Lung (tissue), 12 donors: Measurements from ENCODE around the gene CCND2. TPM values are rescaled to one million over a fixed set of nuclear protein-coding genes. Genes with fewer than 3 reads are reported as not detected.

ENCODE experiments used
- ATAC-seq: fragments of 200-7000 bp; cut with Tn5 transposase; one replicate; pipeline ENCODE4 v1.9.1; 2020; ENCODE audit warnings: moderate number of reproducible peaks; ENCODE audit not compliant: insufficient read depth, low FRiP score
- DNase-seq, 3 donors: peaks; one replicate each; pipeline ENCODE4 v3.0.0-alpha.2; 2013 to 2017
- H3K27ac ChIP-seq, 2 donors: one replicate each; pipeline ENCODE4 v1.5.1; 2013; ENCODE audit warnings: mild to moderate bottlenecking in 2 of 2, moderate library complexity in 2 of 2, control low read depth in 1 of 2, inconsistent platforms in 1 of 2, low read depth in 1 of 2, low read length in 1 of 2
- H3K27me3 ChIP-seq, 3 donors: one replicate each; pipeline ENCODE4 v1.5.1; 2013; ENCODE audit warnings: low read length in 2 of 3; ENCODE audit not compliant: control insufficient read depth in 3 of 3, insufficient read depth in 3 of 3
- H3K36me3 ChIP-seq, 4 donors: one replicate each; pipeline ENCODE4 v1.5.1; 2013; ENCODE audit warnings: low read length in 4 of 4, mild to moderate bottlenecking in 1 of 4, moderate library complexity in 1 of 4; ENCODE audit not compliant: control insufficient read depth in 4 of 4, insufficient read depth in 4 of 4
- H3K4me1 ChIP-seq, 5 donors: one replicate each; pipeline ENCODE4 v1.5.1; 2013; ENCODE audit warnings: low read length in 5 of 5, mild to moderate bottlenecking in 2 of 5, moderate library complexity in 1 of 5; ENCODE audit not compliant: control insufficient read depth in 5 of 5, insufficient read depth in 5 of 5
- H3K4me3 ChIP-seq: one replicate; pipeline ENCODE4 v1.5.1; 2013; ENCODE audit warnings: mild to moderate bottlenecking, control low read depth, moderate library complexity
- H3K9ac ChIP-seq, 2 donors: one replicate each; pipeline ENCODE4 v1.5.1; 2013; ENCODE audit warnings: low read length in 2 of 2, control low read depth in 1 of 2; ENCODE audit not compliant: insufficient read depth in 1 of 2
- H3K9me3 ChIP-seq, 4 donors: one replicate each; pipeline ENCODE4 v1.5.1; 2013; ENCODE audit warnings: low read length in 3 of 4, mild to moderate bottlenecking in 1 of 4, moderate library complexity in 1 of 4; ENCODE audit not compliant: control insufficient read depth in 4 of 4, insufficient read depth in 3 of 4
- CTCF ChIP-seq: IDR thresholded peaks from 2 replicates; pipeline ENCODE4 v1.5.1; 2012; ENCODE audit warnings: mild to moderate bottlenecking; ENCODE audit errors: control extremely low read depth, extremely low read depth
- WGBS, 2 donors: extraction: QIAGEN DNeasy Blood & Tissue Kit; methylation state at CpG; one replicate each; pipeline ENCODE4 v1.1.7; 2013; 5-methylcytosine and 5-hydroxymethylcytosine counted together
- polyA plus RNA-seq, 2 donors: library from polyadenylated mRNA; stranded (reverse); fragments of 200-250 nt; gene quantifications; one replicate each; pipeline ENCODE4 v1.2.1, GENCODE V29; 2013
- total RNA-seq, 2 donors: library from RNA; depleted of rRNA in 1 of 2; stranded (reverse); fragments of >200 nt in 1 of 2; gene quantifications; one replicate each; pipeline ENCODE4 v1.2.1, GENCODE V29; 2014 to 2021
- donor health status: control.
- donor health status: control.
- donor health status: Bipolar disorder and iron deficiency.
- donor health status: healthy.
- donor health status: DM: yes; HTN: yes; CAD: no.

The CCND2 gene
- total and polyA plus RNA-seq, 4 donors, result 6.1 to 113 (median 51.7) TPM

GRCh38 chr12:4322726-4323125 lies 49.2 kb downstream of the CCND2 start:
- ATAC-seq (no peak), DNase-seq (no peak)
- Histone ChIP-seq H3K4me3 (no peak overlapping the region), H3K9ac (no peak overlapping the region), H3K36me3 (no peaks in the 10 kb centered on the region), H3K27ac (no peak overlapping the region), H3K27me3 (no peaks in the 10 kb centered on the region), H3K4me1 (peaks cover 0 to 3% (median 2%) of the 10 kb centered on the region in 5 donors), H3K9me3 (no peaks in the 10 kb centered on the region)
- WGBS, 2 donors, result 75 to 83% methylated on average over 5 of the region's 5 CpGs
- no peak for TF ChIP-seq CTCF

Other genes starting within 250 kb of the CCND2 start
- gene TIGAR, start 47.5 kb downstream of the CCND2 start, total RNA-seq, result 1 to 10 TPM; 1.6 to 9.1 TPM
- 1 to 10 TPM; 4.2 to 8.9 TPM for gene TIGAR, start 47.5 kb downstream of the CCND2 start, polyA plus RNA-seq
- gene FGF23, start 106.0 kb downstream of the CCND2 start, total RNA-seq, result not detected
- under 1 TPM in 1 of 2 donors, not detected in 1; 0.01 TPM for gene FGF23, start 106.0 kb downstream of the CCND2 start, polyA plus RNA-seq
- gene FGF6, start 172.1 kb downstream of the CCND2 start, total RNA-seq, result not detected
- not detected for gene FGF6, start 172.1 kb downstream of the CCND2 start, polyA plus RNA-seq